ENCODE measurements around the gene PSAT1. TPM values are rescaled to one million over a fixed set of nuclear protein-coding genes. Genes with fewer than 3 reads are reported as not detected.

Gene PSAT1
- total RNA-seq (2012; rRNA removed): 88.4 and 98.9 TPM in 2 replicates
- polyA plus RNA-seq (2012; rRNA removed): 52.2 and 77.2 TPM in 2 replicates
- polyA plus RNA-seq (2012; cell fraction: cytosol; rRNA removed): 30.9 and 42.1 TPM in 2 replicates
- polyA plus RNA-seq (2012; cell fraction: nucleus; rRNA removed; ENCODE audit: low replicate concordance): 15.8 and 49.8 TPM in 2 replicates
- percentile 93 among the genes with signal in this experiment for Bru-seq, nascent RNA
- percentile 92 among the genes with signal in this experiment for BruChase-seq, experiment 1, labeled RNA remaining after a 6-hour chase
- percentile 71 among the genes with signal in this experiment for BruChase-seq, experiment 2, labeled RNA remaining after a 2-hour chase
- long read RNA-seq, transcript PSAT1-202 (9 exons, 2,188 nt): major isoform, 345 of 382 reads
- long read RNA-seq, partial matches to known transcripts: 28 of 382 reads
- long read RNA-seq, other reads (novel, unspliced or antisense): 7 of 382 reads

GRCh38 chr9:78296893-78297671 lies at the start of gene PSAT1:
TSS of gene PSAT1 (plus strand) at chr9:78297125. CDS start at chr9:78297211, 86 bp downstream.
- peak within 1 kb of the TSS; percentile 82 for H3K27ac ChIP-seq (ENCODE audit: insufficient read depth, low read length)
- CTCF ChIA-PET: interaction anchor here (1.0 kb wide), 1 partner anchor 26 kb away, joined by 7 read pairs; no protein-coding TSS in a partner anchor
- no TSS peak for BruUV-seq (replicated peaks)

More at GRCh38 chr9:78296893-78297671, at the start of gene PSAT1:
- in situ Hi-C loops (cut with MboI; ENCODE audit: low sequenced_read_pairs): no loop called here
- Histone ChIP-seq H2BK5ac (ENCODE audit: low read depth, low read length, poor library complexity, severe bottlenecking) (peak within 1 kb of the TSS; percentile 65), H4K8ac (ENCODE audit: low read depth in 2 of 2, low read length in 2 of 2) (peak within 1 kb of the TSS; percentile 82 to 91), H3K23ac (ENCODE audit: low read depth, low read length) (peak within 1 kb of the TSS; percentile 98), H2BK120ac (ENCODE audit: low read depth, low read length) (peak within 1 kb of the TSS; percentile 91), H3K36me3 (ENCODE audit: control insufficient read depth, insufficient read depth, low read length) (peaks cover 3% of the 10 kb centered on the region; the same call in 1 of the 2 replicates), H3K4me2 (ENCODE audit: low read depth, low read length) (peak within 1 kb of the TSS; percentile 88), H2AFZ (replicated peaks; ENCODE audit: low read length, poor library complexity) (peak within 1 kb of the TSS; percentile 97), H3K9ac (ENCODE audit: low read depth, low read length) (peak within 1 kb of the TSS; percentile 89), H3K18ac (ENCODE audit: low read depth, low read length) (peak within 1 kb of the TSS; percentile 44; the same call in 1 of the 2 replicates), H4K91ac (ENCODE audit: insufficient read depth, low read depth, low read length) (peak within 1 kb of the TSS; percentile 94), H3K79me1 (ENCODE audit: low read depth in 1 of 2, low read length in 2 of 2) (peaks cover 7 to 35% of the 10 kb centered on the region in 2 experiments; a peak in 3 of 4 replicates), H3K4me3 (ENCODE audit: insufficient read depth, low read depth, low read length) (peak within 1 kb of the TSS; percentile 75), H3K9me3 (ENCODE audit: control insufficient read depth, insufficient read depth, low read length) (no peaks in the 10 kb centered on the region), H3K27me3 (ENCODE audit: control insufficient read depth, insufficient read depth, low read length) (no peaks in the 10 kb centered on the region), H4K20me1 (ENCODE audit: insufficient read depth, low read length) (peaks cover 29% of the 10 kb centered on the region; the same call in 1 of the 2 replicates), H3K4ac (ENCODE audit: low read depth, low read length) (peak within 1 kb of the TSS; percentile 93), H3K14ac (replicated peaks; ENCODE audit: low read depth, low read length) (peak within 1 kb of the TSS; percentile 97), H2AK5ac (ENCODE audit: low read depth, low read length) (peak within 1 kb of the TSS; percentile 72), H2AK9ac (replicated peaks; ENCODE audit: low read depth, low read length, poor library complexity) (peak within 1 kb of the TSS; percentile 78), H4K5ac (ENCODE audit: low read depth, low read length) (peak within 1 kb of the TSS; percentile 32; the same call in 1 of the 2 replicates), H2BK15ac (ENCODE audit: low read depth, low read length) (peak within 1 kb of the TSS; percentile 53; the same call in 1 of the 3 replicates), H3K9me1 (ENCODE audit: insufficient read depth, low read length) (peaks cover 2% of the 10 kb centered on the region; the same call in 1 of the 2 replicates), H3K4me1 (ENCODE audit: control insufficient read depth, insufficient read depth, low read length) (peaks cover 3% of the 10 kb centered on the region; the same call in 1 of the 2 replicates), H3K56ac (ENCODE audit: extremely low read depth, insufficient read depth, low read length) (peak within 1 kb of the TSS; percentile 91), H2BK20ac (ENCODE audit: low read depth, low read length) (peak within 1 kb of the TSS; percentile 44; the same call in 1 of the 2 replicates)
- ATAC-seq (ENCODE audit: low read depth): peak; percentile 97
- TF ChIP-seq POLR2A (IDR thresholded peaks at IDR 0.05; ENCODE audit: low read depth, low read length): peak; percentile 18; the same call in 1 of the 2 replicates
- no peak for TF ChIP-seq ELK1 (IDR thresholded peaks at IDR 0.05; ENCODE audit: borderline replicate concordance, low read depth, low read length)
- no peak for TF ChIP-seq SMC3 (IDR thresholded peaks at IDR 0.05; ENCODE audit: low read depth, low read length)
- TF ChIP-seq MAZ (IDR thresholded peaks at IDR 0.05; ENCODE audit: borderline replicate concordance, low read depth, low read length): peak; percentile 28; the same call in 1 of the 2 replicates
- TF ChIP-seq MXI1 (IDR thresholded peaks at IDR 0.05; ENCODE audit: borderline replicate concordance, low read depth, low read length): peak; percentile 12; the same call in 1 of the 2 replicates
- TF ChIP-seq CEBPB (IDR thresholded peaks at IDR 0.05; ENCODE audit: low read depth, low read length): peak; percentile 97
- peak; percentile 3; the same call in 1 of the 2 replicates for TF ChIP-seq CTCF (conservative IDR thresholded peaks at IDR 0.05; ENCODE audit: low read depth, low read length)
- TF ChIP-seq FOS (IDR thresholded peaks at IDR 0.05; ENCODE audit: low read depth, low read length): 0 out of 2 replicates have a peak, but pooled peaks have one; percentile 15
- whole genome bisulfite sequencing, 2 experiments (ENCODE audit: extremely low coverage in 2 of 2, insufficient read length in 1 of 2): 0% methylated on average over 53 of the region's 76 CpGs; no CpG with 5 or more reads in 1 of the 2 experiments
- POLR2A ChIA-PET (ENCODE audit: unreplicated experiment): interaction anchor here (0.5 to 1.6 kb wide), 6 partner anchors 15 to 1301 kb away, joined by 3 to 4 read pairs (median 4); no protein-coding TSS in a partner anchor
- dilution Hi-C loops (cut with HindIII; ENCODE audit: low sequenced_read_pairs, unreplicated experiment): no loop called here
- peak; percentile 98 for DNase-seq
- intact Hi-C loops (cut with micrococcal nuclease): loop anchor here (1.0 to 2.0 kb wide), 3 partner anchors 16 to 60 kb away; partner anchors contain the start of gene CEP78

All from IMR-90 (cell line).